Neuronal stem cell (in vitro differentiated cells): ENCODE data around the gene TMEM41B.
"Not testable (repeated sequence)": the region's sequence is repeated elsewhere in the genome, so short reads cannot be mapped to it uniquely, and the experiment has no call there.

Source experiments
- DNase-seq: peaks from one replicate; pipeline ENCODE4 v3.0.0-alpha.2; 2013; ENCODE audit warnings: low spot score
- H2AFZ ChIP-seq: one replicate; pipeline ENCODE4 v1.6.1; 2013; ENCODE audit warnings: mild to moderate bottlenecking, low read length, inconsistent platforms
- H2AK5ac ChIP-seq: 2 replicates; pipeline ENCODE4 v1.6.1; 2013; ENCODE audit warnings: low read depth, mild to moderate bottlenecking, inconsistent platforms, low read length, moderate library complexity, mixed read lengths
- H2BK120ac ChIP-seq: 2 replicates; pipeline ENCODE4 v1.6.1; 2013; ENCODE audit warnings: low read depth, mild to moderate bottlenecking, inconsistent platforms, low read length, moderate library complexity, mixed read lengths
- H2BK12ac ChIP-seq: one replicate; pipeline ENCODE4 v1.6.1; 2013; ENCODE audit warnings: low read length, inconsistent platforms
- H2BK15ac ChIP-seq: 2 replicates; pipeline ENCODE4 v1.6.1; 2013; ENCODE audit warnings: mild to moderate bottlenecking, low read length, inconsistent platforms, mixed read lengths
- H2BK5ac ChIP-seq: one replicate; pipeline ENCODE4 v1.6.1; 2013; ENCODE audit warnings: inconsistent platforms, mild to moderate bottlenecking, low read length, moderate library complexity
- H3K14ac ChIP-seq: one replicate; pipeline ENCODE4 v1.6.1; 2013; ENCODE audit warnings: low read length, inconsistent platforms
- H3K18ac ChIP-seq: 2 replicates; pipeline ENCODE4 v1.6.1; 2013; ENCODE audit warnings: low read length, inconsistent platforms
- H3K23ac ChIP-seq: 2 replicates; pipeline ENCODE4 v1.6.1; 2013; ENCODE audit warnings: low read depth, mild to moderate bottlenecking, mixed read lengths, low read length, inconsistent platforms; ENCODE audit not compliant: poor library complexity
- H3K27ac ChIP-seq: replicated peaks from 3 replicates; pipeline ENCODE4 v1.5.1; 2013; ENCODE audit warnings: low read length, inconsistent platforms
- H3K27me3 ChIP-seq, 3 experiments: 2 replicates each; pipeline ENCODE4 v1.6.1; 2013; ENCODE audit warnings: low read length in 3 of 3, mild to moderate bottlenecking in 2 of 3, inconsistent platforms in 1 of 3, low read depth in 1 of 3, mixed read lengths in 1 of 3, moderate library complexity in 1 of 3; ENCODE audit not compliant: control insufficient read depth in 3 of 3, insufficient read depth in 3 of 3
- H3K36me3 ChIP-seq, 2 donors: replicated peaks in 1 of 2; 2 replicates each; pipeline ENCODE4 v1.6.1; 2013; ENCODE audit warnings: low read length in 2 of 2; ENCODE audit not compliant: control insufficient read depth in 2 of 2, insufficient read depth in 2 of 2
- H3K4ac ChIP-seq: 2 replicates; pipeline ENCODE4 v1.6.1; 2013; ENCODE audit warnings: inconsistent platforms, mild to moderate bottlenecking, low read length, moderate library complexity
- H3K4me1 ChIP-seq, 2 donors: 1 replicate in 1 of 2; 2 replicates in 1 of 2; pipeline ENCODE4 v1.6.1; 2013; ENCODE audit warnings: low read length in 2 of 2, low read depth in 1 of 2; ENCODE audit not compliant: control insufficient read depth in 2 of 2, insufficient read depth in 1 of 2
- H3K4me2 ChIP-seq: one replicate; pipeline ENCODE4 v1.6.1; 2013; ENCODE audit warnings: mild to moderate bottlenecking, low read length, inconsistent platforms; ENCODE audit not compliant: insufficient read depth, poor library complexity, severe bottlenecking
- H3K4me3 ChIP-seq, 2 donors: 2 replicates each; pipeline ENCODE4 v1.5.1; 2013; ENCODE audit warnings: low read length in 2 of 2, mild to moderate bottlenecking in 2 of 2, inconsistent platforms in 1 of 2, moderate library complexity in 1 of 2
- H3K79me1 ChIP-seq: one replicate; pipeline ENCODE4 v1.6.1; 2013; ENCODE audit warnings: low read depth, mild to moderate bottlenecking, inconsistent platforms, low read length, moderate library complexity
- H3K9ac ChIP-seq: one replicate; pipeline ENCODE4 v1.6.1; 2013; ENCODE audit warnings: mild to moderate bottlenecking, low read depth, low read length, inconsistent platforms; ENCODE audit not compliant: poor library complexity
- H3K9me3 ChIP-seq, 2 donors: replicated peaks in 1 of 2; 2 replicates each; pipeline versions ENCODE3 to v1.6.1; 2013; ENCODE audit warnings: low read length in 2 of 2, mild to moderate bottlenecking in 2 of 2, inconsistent platforms in 1 of 2, low read depth in 1 of 2, mixed read lengths in 1 of 2, moderate library complexity in 1 of 2; ENCODE audit not compliant: control insufficient read depth in 2 of 2, insufficient read depth in 1 of 2
- H4K8ac ChIP-seq: one replicate; pipeline ENCODE4 v1.6.1; 2013; ENCODE audit warnings: low read depth, mild to moderate bottlenecking, inconsistent platforms, low read length, moderate library complexity
- H4K91ac ChIP-seq: one replicate; pipeline ENCODE4 v1.6.1; 2013; ENCODE audit warnings: low read length, low read depth, mild to moderate bottlenecking, inconsistent platforms; ENCODE audit not compliant: poor library complexity
- WGBS, 2 donors: extraction: QIAGEN DNeasy Blood & Tissue Kit; methylation state at CpG; one replicate each; pipeline ENCODE4 v1.1.7; 2013; ENCODE audit warnings: missing lambda C conversion rate in 2 of 2, mixed read lengths in 1 of 2; ENCODE audit not compliant: insufficient read length in 2 of 2, insufficient replicate concordance in 1 of 2; ENCODE audit errors: extremely low coverage in 2 of 2; 5-methylcytosine and 5-hydroxymethylcytosine counted together

The TMEM41B gene

DNA sequence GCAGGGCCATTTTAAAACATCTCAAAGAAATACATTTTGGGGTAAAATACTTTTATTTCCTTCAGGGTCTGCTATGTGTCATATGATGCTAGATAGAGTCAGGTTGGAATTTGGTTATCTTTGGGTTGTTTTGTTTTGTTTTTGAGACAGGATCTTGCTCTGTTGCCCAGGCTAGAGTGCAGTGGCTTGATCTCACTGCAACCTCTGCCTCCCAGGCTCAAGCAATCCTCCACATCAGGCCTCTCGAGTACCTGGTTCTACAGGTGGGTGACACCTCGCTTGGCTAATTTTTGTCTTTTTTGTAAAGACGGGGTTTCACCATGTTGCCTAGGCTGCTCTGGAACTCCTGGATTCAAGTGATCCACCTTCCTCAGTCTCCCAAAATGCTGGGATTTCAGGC, 66.5 kb downstream of the TMEM41B start:
- Histone ChIP-seq H2AFZ (no peak overlapping the region), H3K4me2 (no peak overlapping the region), H4K91ac (no peak overlapping the region), H3K4me1 (peaks cover 0 to 2% of the 10 kb centered on the region in 2 donors), H3K23ac (no peak overlapping the region), H3K4me3 (no peak overlapping the region), H3K4ac (no peak overlapping the region), H2BK120ac (no peak overlapping the region), H2BK15ac (no peak overlapping the region), H3K27ac (no peak overlapping the region), H2BK12ac (no peak overlapping the region), H3K27me3 (no peaks in the 10 kb centered on the region), H3K18ac (no peak overlapping the region), H4K8ac (no peak overlapping the region), H3K9me3 (peaks cover 0 to 4% of the 10 kb centered on the region in 2 donors), H3K14ac (no peak overlapping the region), H2BK5ac (no peak overlapping the region), H3K9ac (no peak overlapping the region), H2AK5ac (no peak overlapping the region), H3K36me3 (peaks cover 0 to 20% of the 10 kb centered on the region in 2 donors), H3K79me1 (peaks cover 4% of the 10 kb centered on the region)
- no CpG with 5 or more reads among the region's 3 CpGs for WGBS, 2 donors
- no peak for DNase-seq

DNA sequence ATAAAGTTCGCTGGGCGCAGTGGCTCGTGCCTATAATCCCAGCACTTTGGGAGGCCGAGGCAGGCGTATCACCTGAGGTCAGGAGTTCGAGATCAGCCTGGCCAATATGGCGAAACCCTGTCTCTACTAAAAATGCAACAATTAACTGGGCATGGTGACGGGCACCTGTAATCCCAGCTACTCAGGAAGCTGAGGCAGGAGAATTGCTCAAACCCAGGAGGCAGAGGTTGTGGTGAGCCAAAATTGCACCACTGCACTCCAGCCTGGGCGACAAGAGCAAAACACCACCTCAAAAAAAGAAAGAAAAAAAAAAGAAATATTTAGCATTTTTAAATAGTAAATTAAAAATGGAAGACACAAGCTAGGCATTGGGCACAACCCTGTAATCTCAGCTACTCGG, 78.2 kb downstream of the TMEM41B start:
- H3K79me1 ChIP-seq, H3K36me3 ChIP-seq, H2BK5ac ChIP-seq, H3K9me3 ChIP-seq, H2AFZ ChIP-seq, H2AK5ac ChIP-seq, H3K9ac ChIP-seq, H3K4me2 ChIP-seq, H4K91ac ChIP-seq, H3K27ac ChIP-seq, H3K18ac ChIP-seq, H2BK12ac ChIP-seq, H2BK15ac ChIP-seq, H2BK120ac ChIP-seq, H3K4me3 ChIP-seq, H3K4me1 ChIP-seq, H3K14ac ChIP-seq, H3K4ac ChIP-seq, H3K27me3 ChIP-seq, H4K8ac ChIP-seq, DNase-seq, H3K23ac ChIP-seq: not testable (repeated sequence)
- no CpG with 5 or more reads among the region's 10 CpGs for WGBS, 2 donors

DNA sequence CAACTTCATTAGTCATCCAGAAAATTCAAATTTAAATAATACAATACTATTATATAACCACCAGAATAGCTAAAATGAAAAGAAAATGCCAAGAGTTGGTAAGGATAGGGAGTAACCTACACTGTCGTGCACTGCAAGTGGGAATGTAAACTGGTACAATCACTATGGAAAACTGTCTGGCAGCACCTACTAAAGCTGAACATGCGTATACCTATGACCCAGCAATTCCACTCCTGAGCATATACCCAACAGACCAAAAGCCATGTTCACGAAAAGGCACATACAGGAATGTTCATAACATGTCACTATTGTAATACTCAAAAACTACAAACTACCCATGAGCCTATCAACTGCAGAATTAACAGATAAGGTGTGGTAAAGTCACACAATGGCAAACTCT, 81.9 kb downstream of the TMEM41B start:
- H3K14ac ChIP-seq: no peak overlapping the region
- H3K9ac ChIP-seq: no peak overlapping the region
- no peak overlapping the region for H3K23ac ChIP-seq
- WGBS, 2 donors: no CpG with 5 or more reads among the region's 3 CpGs
- H2AK5ac ChIP-seq: no peak overlapping the region
- no peak overlapping the region for H2BK15ac ChIP-seq
- peaks cover 0 to 4% of the 10 kb centered on the region in 2 donors for H3K9me3 ChIP-seq
- H4K91ac ChIP-seq: no peak overlapping the region
- H2BK5ac ChIP-seq: no peak overlapping the region
- no peak overlapping the region for H3K4me2 ChIP-seq
- H2BK12ac ChIP-seq: no peak overlapping the region
- no peak overlapping the region for H3K27ac ChIP-seq
- H3K4me3 ChIP-seq: no peak overlapping the region
- peaks cover 0 to 3% of the 10 kb centered on the region in 2 donors for H3K4me1 ChIP-seq
- H3K79me1 ChIP-seq: peaks cover 2% of the 10 kb centered on the region
- no peak overlapping the region for H4K8ac ChIP-seq
- H2BK120ac ChIP-seq: no peak overlapping the region
- H2AFZ ChIP-seq: no peak overlapping the region
- H3K4ac ChIP-seq: no peak overlapping the region
- DNase-seq: no peak
- H3K18ac ChIP-seq: no peak overlapping the region
- no peaks in the 10 kb centered on the region for H3K27me3 ChIP-seq
- H3K36me3 ChIP-seq: peaks cover 0 to 4% of the 10 kb centered on the region in 2 donors

DNA sequence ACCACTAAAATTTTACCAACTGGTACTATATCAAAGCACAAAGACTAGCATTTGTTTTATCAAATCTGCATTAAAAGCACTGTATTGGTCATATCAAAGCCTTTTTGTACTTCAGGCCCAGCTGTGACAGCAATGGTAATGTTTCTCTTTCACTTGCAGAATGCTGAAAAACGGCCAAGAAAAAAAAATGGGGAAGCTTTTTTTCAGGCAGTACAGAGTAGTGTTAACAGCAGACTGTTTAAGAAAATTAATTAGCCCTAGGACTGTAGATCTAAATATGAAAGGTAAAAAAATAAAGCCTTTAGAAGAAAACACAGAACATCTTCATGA, 82.6 kb downstream of the TMEM41B start:
- Histone ChIP-seq H3K27me3 (no peaks in the 10 kb centered on the region), H2BK5ac (no peak overlapping the region), H2AK5ac (no peak overlapping the region), H3K4me3 (no peak overlapping the region), H3K36me3 (peaks cover 0 to 4% of the 10 kb centered on the region in 2 donors), H4K91ac (no peak overlapping the region), H2BK15ac (no peak overlapping the region), H3K4me1 (peaks cover 0 to 3% of the 10 kb centered on the region in 2 donors), H4K8ac (no peak overlapping the region), H2BK120ac (no peak overlapping the region), H3K9me3 (peaks cover 0 to 4% of the 10 kb centered on the region in 2 donors), H3K4ac (no peak overlapping the region), H3K14ac (no peak overlapping the region), H3K23ac (no peak overlapping the region), H3K4me2 (no peak overlapping the region), H3K9ac (no peak overlapping the region), H3K18ac (no peak overlapping the region), H2AFZ (no peak overlapping the region), H3K79me1 (peaks cover 2% of the 10 kb centered on the region), H2BK12ac (no peak overlapping the region), H3K27ac (no peak overlapping the region)
- WGBS, 2 donors: no CpG with 5 or more reads among the region's 1 CpG
- DNase-seq: no peak
